ENCODE measurements around the gene DYNLL1. TPM values are rescaled to one million over a fixed set of nuclear protein-coding genes. Genes with fewer than 3 reads are reported as not detected.

Gene DYNLL1
- total and polyA plus RNA-seq, 9 donors: 92.9 to 522 (median 256) TPM

GRCh38 chr12:120467439-120467838, 28.5 kb upstream of the DYNLL1 start:
- no peaks in the 10 kb centered on the region for H3K9me3 ChIP-seq
- no peak for DNase-seq
- H3K27me3 ChIP-seq: no peaks in the 10 kb centered on the region
- TF ChIP-seq CTCF (IDR thresholded peaks at IDR 0.05): no peak
- no peak for TF ChIP-seq EP300 (IDR thresholded peaks at IDR 0.05)
- TF ChIP-seq POLR2A (IDR thresholded peaks at IDR 0.05): no peak
- intact Hi-C loops (cut with DNase I): no loop called here
- WGBS, 3 donors: 81 to 86% (median 83%) methylated on average over 6 of the region's 6 CpGs
- H3K27ac ChIP-seq: no peak overlapping the region
- H3K4me1 ChIP-seq (ENCODE audit: insufficient read depth): peaks cover 9% of the 10 kb centered on the region
- no peak overlapping the region for H3K4me3 ChIP-seq
- no peaks in the 10 kb centered on the region for H3K36me3 ChIP-seq

GRCh38 chr12:120468325-120468820, 27.5 kb upstream of the DYNLL1 start:
- intact Hi-C loops (cut with DNase I): no loop called here
- 1% methylated on average over 22 to 23 of the region's 23 CpGs for WGBS, 3 donors
- peak in 4 of 5 donors; percentile 30 to 59 (median 45) for DNase-seq
- peaks cover 9% of the 10 kb centered on the region for H3K4me1 ChIP-seq (ENCODE audit: insufficient read depth)
- peak overlapping the region; percentile 87 to 89 for H3K27ac ChIP-seq
- no peaks in the 10 kb centered on the region for H3K9me3 ChIP-seq
- TF ChIP-seq POLR2A (IDR thresholded peaks at IDR 0.05): no peak
- TF ChIP-seq EP300 (IDR thresholded peaks at IDR 0.05): no peak
- no peak for TF ChIP-seq CTCF (IDR thresholded peaks at IDR 0.05)
- no peaks in the 10 kb centered on the region for H3K27me3 ChIP-seq
- H3K4me3 ChIP-seq: peak overlapping the region; percentile 79
- no peaks in the 10 kb centered on the region for H3K36me3 ChIP-seq

- peak overlapping the region; percentile 79 for H3K4me3 ChIP-seq
- DNase-seq: peak; percentile 37 to 70 (median 62)
- 0 to 1% (median 1%) methylated on average over 45 to 57 of the region's 57 CpGs for WGBS, 3 donors
- intact Hi-C loops (cut with DNase I): no loop called here
- peaks cover 9% of the 10 kb centered on the region for H3K4me1 ChIP-seq (ENCODE audit: insufficient read depth)
- no peaks in the 10 kb centered on the region for H3K27me3 ChIP-seq
- no peak for TF ChIP-seq CTCF (IDR thresholded peaks at IDR 0.05)
- TF ChIP-seq EP300 (IDR thresholded peaks at IDR 0.05): no peak
- no peak for TF ChIP-seq POLR2A (IDR thresholded peaks at IDR 0.05)
- peak overlapping the region; percentile 87 to 89 for H3K27ac ChIP-seq
- no peaks in the 10 kb centered on the region for H3K9me3 ChIP-seq
- no peaks in the 10 kb centered on the region for H3K36me3 ChIP-seq
These were observed 27.0 kb upstream of the DYNLL1 start for GRCh38 chr12:120468821-120469449.

- H3K27ac ChIP-seq: peak within 1 kb of the TSS; percentile 87 to 89
- no peaks in the 10 kb centered on the region for H3K36me3 ChIP-seq
- no peaks in the 10 kb centered on the region for H3K27me3 ChIP-seq
- H3K4me1 ChIP-seq (ENCODE audit: insufficient read depth): peaks cover 9% of the 10 kb centered on the region
- no peaks in the 10 kb centered on the region for H3K9me3 ChIP-seq
- peak within 1 kb of the TSS; percentile 79 for H3K4me3 ChIP-seq
- TF ChIP-seq EP300 (IDR thresholded peaks at IDR 0.05): no peak
- TF ChIP-seq CTCF (IDR thresholded peaks at IDR 0.05): peak; percentile 89 to 94 (median 94)
- peak; percentile 76 for TF ChIP-seq POLR2A (IDR thresholded peaks at IDR 0.05)
- intact Hi-C loops (cut with DNase I): no loop called here
- DNase-seq: peak; percentile 95 to 97 (median 96)
- WGBS, 3 donors: 0% methylated on average over 68 to 88 of the region's 88 CpGs
These were observed 26.3 kb upstream of the DYNLL1 start, which contains the start of gene SRSF9 for GRCh38 chr12:120469450-120470149. Gene SRSF9 (minus strand): TSS chr12:120469748. CDS start chr12:120469609, 139 bp downstream.
